A549 (cell line): Measurements from ENCODE around the gene LPIN3. TPM values are rescaled to one million over a fixed set of nuclear protein-coding genes. Genes with fewer than 3 reads are reported as not detected.

Experiments used
- ATAC-seq, 2 experiments: fragments of 200-7000 bp in 1 of 2; fragments of >200 bp in 1 of 2; cut with Nextera tagmentation in 1 of 2; cut with Tn5 transposase in 1 of 2; 3 replicates each; pipeline versions ENCODE4 v1.8.0 to v1.9.1; 2018 to 2020; ENCODE audit warnings: mild to moderate bottlenecking in 1 of 2, moderate library complexity in 1 of 2
- CTCF ChIA-PET: fragments of 300-600 bp; sonication (Branson Sonifier 250); formaldehyde crosslinking; extraction: SDS; loops from one replicate; lab custom pipeline; 2021; ENCODE audit warnings: antibody characterized with exemption, inconsistent platforms; lab: Yijun Ruan, JAX
- POLR2A ChIA-PET: fragments of 350-600 bp; formaldehyde crosslinking; extraction: SDS; loops from one replicate; lab custom pipeline; 2021; ENCODE audit warnings: antibody characterized with exemption, inconsistent platforms; lab: Yijun Ruan, JAX
- DNase-seq, 2 experiments: peaks; one replicate each; pipeline versions ENCODE4 v3.0.0 to v3.0.0-alpha.2; 2011 to 2016; ENCODE audit warnings: low read depth in 1 of 2, low spot score in 1 of 2
- FAIRE-seq: peaks from 2 replicates; lab custom pipeline; 2011; peaks lifted over from hg19 to GRCh38; lab: Jason Lieb, UNC
- H3K27ac ChIP-seq, 2 experiments: fragments of >200 bp; sonication (Bioruptor Twin); formaldehyde crosslinking; 3 replicates each; pipeline ENCODE4 v1.5.1; 2016 to 2017
- H3K4me1 ChIP-seq: fragments of >200 bp; sonication (Bioruptor Twin); formaldehyde crosslinking; 3 replicates; pipeline ENCODE4 v1.6.1; 2016
- H3K4me2 ChIP-seq: fragments of >200 bp; sonication (Bioruptor Twin); formaldehyde crosslinking; 3 replicates; pipeline ENCODE4 v1.6.1; 2016
- H3K4me3 ChIP-seq: fragments of >200 bp; sonication (Bioruptor Twin); formaldehyde crosslinking; 3 replicates; pipeline ENCODE4 v1.5.1; 2016
- H3K9me3 ChIP-seq: fragments of >200 bp; sonication (Bioruptor Twin); formaldehyde crosslinking; 3 replicates; pipeline ENCODE4 v1.6.1; 2016
- CEBPB ChIP-seq, 2 experiments: fragments of >200 bp in 1 of 2; sonication (Bioruptor Twin) in 1 of 2; formaldehyde crosslinking in 1 of 2; IDR thresholded peaks; 2 replicates each; pipeline ENCODE4 v1.6.1; 2012 to 2016
- EHMT2 ChIP-seq: fragments of 200-600 bp; sonication (generic); IDR thresholded peaks from 2 replicates; pipeline ENCODE4 v1.6.1; 2016; ENCODE audit warnings: antibody characterized with exemption, low read depth, mild to moderate bottlenecking, moderate library complexity
- FOXS1 ChIP-seq: fragments of 250-450 bp; sonication (Bioruptor Pico); IDR thresholded peaks from 2 replicates; pipeline ENCODE4 v1.5.0; 2020; ENCODE audit warnings: mild to moderate bottlenecking, moderate library complexity
- HEYL ChIP-seq: fragments of 250-450 bp; sonication (Bioruptor Pico); IDR thresholded peaks from 2 replicates; pipeline ENCODE4 v1.8.0; 2021; ENCODE audit warnings: mild to moderate bottlenecking, moderate library complexity
- HOXB13 ChIP-seq: fragments of 250-450 bp; sonication (Bioruptor Pico); IDR thresholded peaks from 2 replicates; pipeline ENCODE4 v1.5.0; 2020; ENCODE audit warnings: low read depth, mild to moderate bottlenecking, moderate library complexity
- HOXB5 ChIP-seq: fragments of 250-450 bp; sonication (Bioruptor Pico); IDR thresholded peaks from 2 replicates; pipeline ENCODE4 v1.5.0; 2020; ENCODE audit warnings: mild to moderate bottlenecking, moderate library complexity
- JUNB ChIP-seq: fragments of >200 bp; sonication (Bioruptor Twin); formaldehyde crosslinking; IDR thresholded peaks from 2 replicates; pipeline ENCODE4 v1.6.1; 2016
- MAFK ChIP-seq: fragments of 450-650 bp; IDR thresholded peaks from 2 replicates; pipeline ENCODE4 v1.6.1; 2014; ENCODE audit not compliant: partially characterized antibody
- MAZ ChIP-seq: fragments of 150-350 bp; IDR thresholded peaks from 2 replicates; pipeline ENCODE4 v1.6.1; 2014; ENCODE audit warnings: antibody characterized with exemption, low read depth, low read length, borderline replicate concordance
- NPAS2 ChIP-seq: fragments of 250-450 bp; sonication (Bioruptor Pico); IDR thresholded peaks from 2 replicates; pipeline ENCODE4 v1.8.0; 2022; ENCODE audit warnings: mild to moderate bottlenecking, moderate library complexity, borderline replicate concordance
- PHF8 ChIP-seq: fragments of 200-600 bp; sonication (generic); IDR thresholded peaks from 2 replicates; pipeline ENCODE4 v1.6.1; 2016; ENCODE audit warnings: low read depth, mild to moderate bottlenecking, antibody characterized with exemption, moderate library complexity, borderline replicate concordance
- POLR2AphosphoS2 ChIP-seq: conservative IDR thresholded peaks from 2 replicates; pipeline ENCODE4 v1.6.1; 2012; ENCODE audit warnings: low read length, improper control_type of control experiment, inconsistent platforms
- RAD21 ChIP-seq, 2 experiments: fragments of >200 bp in 1 of 2; sonication (Bioruptor Twin) in 1 of 2; formaldehyde crosslinking in 1 of 2; IDR thresholded peaks in 1 of 2; conservative IDR thresholded peaks in 1 of 2; 2 replicates in 1 of 2; 3 replicates in 1 of 2; pipeline ENCODE4 v1.6.1; 2012 to 2018; ENCODE audit warnings: inconsistent platforms in 1 of 2
- SMC3 ChIP-seq: fragments of >200 bp; sonication (Bioruptor Twin); formaldehyde crosslinking; IDR thresholded peaks from 3 replicates; pipeline ENCODE4 v1.6.1; 2018; ENCODE audit warnings: inconsistent platforms
- TP53 ChIP-seq: fragments of 250-450 bp; sonication (Bioruptor Pico); IDR thresholded peaks from 2 replicates; pipeline ENCODE4 v1.5.0; 2021; ENCODE audit warnings: mild to moderate bottlenecking, moderate library complexity
- ZC3H11A ChIP-seq: fragments of 450-650 bp; IDR thresholded peaks from 2 replicates; pipeline ENCODE4 v1.6.1; 2014; ENCODE audit warnings: antibody characterized with exemption, mild to moderate bottlenecking
- ZNF302 ChIP-seq: fragments of 250-450 bp; sonication (Bioruptor Pico); IDR thresholded peaks from 2 replicates; pipeline ENCODE4 v1.9.0; 2021; ENCODE audit warnings: inconsistent platforms, mild to moderate bottlenecking, moderate library complexity
- ZSCAN20 ChIP-seq: fragments of 250-450 bp; sonication (Bioruptor Pico); IDR thresholded peaks from 2 replicates; pipeline ENCODE4 v1.8.0; 2022; ENCODE audit warnings: mild to moderate bottlenecking, moderate library complexity
- WGBS: methylation state at CpG from one replicate; pipeline ENCODE4 v1.1.6; 2017; ENCODE audit errors: missing lambda C conversion rate; 5-methylcytosine and 5-hydroxymethylcytosine counted together
- polyA plus RNA-seq, 4 experiments: library from polyadenylated mRNA; depleted of rRNA in 3 of 4; stranded (reverse); fragments of >200 nt; fragmentation: RNase III in 1 of 4; extraction: RNeasy Plus Mini Kit Qiagen cat#74134 plus additional on column Dnase treatment in 1 of 4; gene quantifications; 2 replicates in 3 of 4; 3 replicates in 1 of 4; pipeline ENCODE4 v1.2.3, GENCODE V29; 2011 to 2017
- TF ChIP-seq, protein P1 (sequence below): fragments of >200 bp; sonication (Bioruptor Twin); formaldehyde crosslinking; IDR thresholded peaks from 3 replicates; pipeline ENCODE4 v1.5.1; 2016
- TF ChIP-seq, protein P2 (sequence below): fragments of 450-650 bp; IDR thresholded peaks from 2 replicates; pipeline ENCODE4 v1.6.1; 2014; ENCODE audit warnings: antibody characterized with exemption
- TF ChIP-seq, protein P3 (sequence below): IDR thresholded peaks from 2 replicates; pipeline ENCODE4 v1.6.1; 2012; ENCODE audit warnings: low read depth, borderline replicate concordance
- TF ChIP-seq, protein P4 (sequence below): fragments of >200 bp; sonication (Bioruptor Twin); formaldehyde crosslinking; IDR thresholded peaks from 3 replicates; pipeline ENCODE4 v1.6.1; 2016

The LPIN3 gene
- polyA plus RNA-seq, 2 of the 4 experiments (the other 2 are of a cell fraction) = 6.3 to 14.4 TPM

DNA sequence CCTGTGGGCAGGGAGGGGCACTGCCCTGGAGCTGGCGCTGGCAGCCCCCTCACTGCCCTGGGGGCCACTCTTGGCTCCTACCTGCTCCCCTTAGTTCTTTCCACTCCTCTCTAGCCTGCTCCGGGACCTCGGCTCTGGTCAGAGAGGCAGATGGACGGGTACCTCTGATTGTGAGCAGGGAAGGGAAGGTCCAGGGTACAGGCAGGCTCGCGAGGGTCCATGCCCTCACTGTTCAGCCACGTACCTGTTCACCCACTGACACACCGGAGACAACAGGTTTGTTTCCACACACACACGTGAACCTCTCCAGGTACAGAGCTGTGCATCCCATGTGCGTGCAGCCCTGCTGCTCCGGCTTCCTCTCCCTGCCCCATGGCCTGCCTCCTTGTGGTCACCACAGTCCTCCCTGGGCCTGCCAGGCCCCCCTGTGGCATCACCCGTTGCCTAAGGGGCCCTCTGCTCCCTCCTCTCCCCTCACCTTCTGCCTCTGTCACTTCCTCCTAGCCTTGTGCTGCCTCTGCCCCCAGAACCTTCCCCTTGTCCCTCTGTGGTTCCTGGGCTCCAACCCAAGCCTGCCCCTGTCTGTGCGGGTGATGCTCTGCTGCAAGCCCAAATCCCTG, 23.7 kb downstream of the LPIN3 start:
- POLR2A ChIA-PET = no interaction called here
- no peak for FAIRE-seq

DNA sequence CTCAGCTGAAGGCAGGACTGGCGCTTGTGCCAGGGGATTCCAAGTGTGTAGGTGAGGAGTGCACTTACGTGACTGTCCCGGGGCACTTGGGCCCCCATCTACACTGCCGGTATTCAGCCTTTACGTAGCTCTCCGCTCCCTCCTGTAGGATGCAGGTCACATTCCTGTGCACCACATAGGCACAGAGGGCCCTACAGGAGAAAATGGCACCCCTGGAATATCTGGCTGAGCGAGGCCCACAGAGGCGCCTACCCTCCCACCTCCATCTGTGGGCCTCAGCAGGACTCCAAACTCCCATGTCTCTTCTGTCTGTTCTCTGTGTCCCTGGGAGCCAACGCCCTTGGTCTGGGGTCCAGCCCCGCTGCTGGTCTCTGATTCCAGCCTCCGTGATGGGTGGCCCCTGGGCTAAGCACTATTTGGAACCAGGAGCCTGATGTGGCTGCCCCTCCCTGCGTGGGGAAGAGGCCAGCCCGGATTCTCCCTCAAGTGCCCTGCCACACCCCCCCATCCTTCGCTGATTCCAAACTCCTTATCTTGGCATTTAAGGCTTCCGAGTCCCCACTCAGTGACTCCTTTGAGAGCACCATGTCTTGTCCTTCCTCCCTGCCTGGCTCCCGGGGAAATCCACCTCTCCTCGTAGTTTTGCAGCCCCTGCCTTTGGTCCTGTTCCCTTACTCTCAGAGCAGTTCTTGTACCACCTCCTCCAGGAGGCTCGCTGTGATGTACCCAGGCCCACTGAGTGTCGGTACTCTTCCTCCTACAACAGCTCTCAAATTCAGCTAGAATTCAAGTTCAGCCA, 24.5 kb downstream of the LPIN3 start:
- WGBS = 76% methylated on average over 18 of the region's 19 CpGs
- FAIRE-seq (no peak), ATAC-seq (no peak; a peak in 1 of 6 replicates), DNase-seq (no peak)
- Histone ChIP-seq H3K4me2 (no peak overlapping the region), H3K27ac (no peak overlapping the region), H3K9me3 (no peaks in the 10 kb centered on the region), H3K4me3 (no peak overlapping the region), H3K4me1 (peaks cover 4% of the 10 kb centered on the region; the same call in 1 of the 3 replicates)
- ChIA-PET POLR2A (no interaction called here), CTCF (interaction anchor here (1.0 to 1.5 kb wide), 3 partner anchors 15 to 26 kb away, joined by 3 to 4 read pairs (median 4); partner anchors contain the start of gene LPIN3)
- no peak for TF ChIP-seq HEYL (CRISPR knock-in tag)
- no peak for TF ChIP-seq MAZ
- no peak for TF ChIP-seq JUNB
- no peak for TF ChIP-seq CEBPB (IDR thresholded peaks at IDR 0.05)
- TF ChIP-seq RAD21 (conservative IDR thresholded peaks at IDR 0.05 in 1 of 2, IDR thresholded peaks at IDR 0.05 in 1 of 2) = no peak
- TF ChIP-seq POLR2AphosphoS2 = no peak
- TF ChIP-seq, protein P1, sequence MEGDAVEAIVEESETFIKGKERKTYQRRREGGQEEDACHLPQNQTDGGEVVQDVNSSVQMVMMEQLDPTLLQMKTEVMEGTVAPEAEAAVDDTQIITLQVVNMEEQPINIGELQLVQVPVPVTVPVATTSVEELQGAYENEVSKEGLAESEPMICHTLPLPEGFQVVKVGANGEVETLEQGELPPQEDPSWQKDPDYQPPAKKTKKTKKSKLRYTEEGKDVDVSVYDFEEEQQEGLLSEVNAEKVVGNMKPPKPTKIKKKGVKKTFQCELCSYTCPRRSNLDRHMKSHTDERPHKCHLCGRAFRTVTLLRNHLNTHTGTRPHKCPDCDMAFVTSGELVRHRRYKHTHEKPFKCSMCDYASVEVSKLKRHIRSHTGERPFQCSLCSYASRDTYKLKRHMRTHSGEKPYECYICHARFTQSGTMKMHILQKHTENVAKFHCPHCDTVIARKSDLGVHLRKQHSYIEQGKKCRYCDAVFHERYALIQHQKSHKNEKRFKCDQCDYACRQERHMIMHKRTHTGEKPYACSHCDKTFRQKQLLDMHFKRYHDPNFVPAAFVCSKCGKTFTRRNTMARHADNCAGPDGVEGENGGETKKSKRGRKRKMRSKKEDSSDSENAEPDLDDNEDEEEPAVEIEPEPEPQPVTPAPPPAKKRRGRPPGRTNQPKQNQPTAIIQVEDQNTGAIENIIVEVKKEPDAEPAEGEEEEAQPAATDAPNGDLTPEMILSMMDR = no peak
- TF ChIP-seq MAFK = no peak
- no peak for TF ChIP-seq TP53
- TF ChIP-seq NPAS2 (CRISPR knock-in tag) = no peak
- no peak for TF ChIP-seq ZSCAN20 (CRISPR knock-in tag)
- no peak for TF ChIP-seq ZNF302 (CRISPR knock-in tag)
- no peak for TF ChIP-seq PHF8
- TF ChIP-seq HOXB5 (CRISPR knock-in tag) = no peak
- no peak for TF ChIP-seq FOXS1
- no peak for TF ChIP-seq ZC3H11A

More for the DNA sequence above, 23.7 kb downstream of the LPIN3 start:
- no peak overlapping the region for H3K27ac ChIP-seq
- TF ChIP-seq HOXB13 (CRISPR knock-in tag) = no peak
- no peak for TF ChIP-seq EHMT2
- TF ChIP-seq, protein P2, sequence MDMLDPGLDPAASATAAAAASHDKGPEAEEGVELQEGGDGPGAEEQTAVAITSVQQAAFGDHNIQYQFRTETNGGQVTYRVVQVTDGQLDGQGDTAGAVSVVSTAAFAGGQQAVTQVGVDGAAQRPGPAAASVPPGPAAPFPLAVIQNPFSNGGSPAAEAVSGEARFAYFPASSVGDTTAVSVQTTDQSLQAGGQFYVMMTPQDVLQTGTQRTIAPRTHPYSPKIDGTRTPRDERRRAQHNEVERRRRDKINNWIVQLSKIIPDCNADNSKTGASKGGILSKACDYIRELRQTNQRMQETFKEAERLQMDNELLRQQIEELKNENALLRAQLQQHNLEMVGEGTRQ = no peak
- TF ChIP-seq, protein P3, sequence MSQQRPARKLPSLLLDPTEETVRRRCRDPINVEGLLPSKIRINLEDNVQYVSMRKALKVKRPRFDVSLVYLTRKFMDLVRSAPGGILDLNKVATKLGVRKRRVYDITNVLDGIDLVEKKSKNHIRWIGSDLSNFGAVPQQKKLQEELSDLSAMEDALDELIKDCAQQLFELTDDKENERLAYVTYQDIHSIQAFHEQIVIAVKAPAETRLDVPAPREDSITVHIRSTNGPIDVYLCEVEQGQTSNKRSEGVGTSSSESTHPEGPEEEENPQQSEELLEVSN = no peak
- TF ChIP-seq, protein P4, sequence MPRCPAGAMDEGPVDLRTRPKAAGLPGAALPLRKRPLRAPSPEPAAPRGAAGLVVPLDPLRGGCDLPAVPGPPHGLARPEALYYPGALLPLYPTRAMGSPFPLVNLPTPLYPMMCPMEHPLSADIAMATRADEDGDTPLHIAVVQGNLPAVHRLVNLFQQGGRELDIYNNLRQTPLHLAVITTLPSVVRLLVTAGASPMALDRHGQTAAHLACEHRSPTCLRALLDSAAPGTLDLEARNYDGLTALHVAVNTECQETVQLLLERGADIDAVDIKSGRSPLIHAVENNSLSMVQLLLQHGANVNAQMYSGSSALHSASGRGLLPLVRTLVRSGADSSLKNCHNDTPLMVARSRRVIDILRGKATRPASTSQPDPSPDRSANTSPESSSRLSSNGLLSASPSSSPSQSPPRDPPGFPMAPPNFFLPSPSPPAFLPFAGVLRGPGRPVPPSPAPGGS = no peak
- no peak for TF ChIP-seq SMC3
- TF ChIP-seq FOXS1 = no peak
- ATAC-seq (peak; percentile 20 to 51; a peak in 3 of 6 replicates), DNase-seq (no peak)
- WGBS = 68% methylated on average over 13 of the region's 13 CpGs
- peaks cover 4% of the 10 kb centered on the region; the same call in 1 of the 3 replicates for H3K4me1 ChIP-seq
- no peak overlapping the region for H3K4me3 ChIP-seq
- H3K4me2 ChIP-seq = no peak overlapping the region
- CTCF ChIA-PET = interaction anchor here (1.0 to 1.5 kb wide), 4 partner anchors 14 to 25 kb away, joined by 3 to 7 read pairs (median 4); partner anchors contain the start of gene LPIN3
- H3K9me3 ChIP-seq = no peaks in the 10 kb centered on the region
